HG02798 (cell line): ENCODE results near the gene DCTD.

Experiments
- ATAC-seq: cut with Tn5 transposase; IDR thresholded peaks from one replicate; pipeline ENCODE4 v1.9.1; 2021; ENCODE audit warnings: mild to moderate bottlenecking; ENCODE audit not compliant: unreplicated experiment, poor library complexity

Gene DCTD

GRCh38 chr4:182875453-182876405 is 41.5 kb downstream of the DCTD start:
- ATAC-seq, result no peak

GRCh38 chr4:182874797-182875345 is 42.3 kb downstream of the DCTD start:
- no peak for ATAC-seq

DNA sequence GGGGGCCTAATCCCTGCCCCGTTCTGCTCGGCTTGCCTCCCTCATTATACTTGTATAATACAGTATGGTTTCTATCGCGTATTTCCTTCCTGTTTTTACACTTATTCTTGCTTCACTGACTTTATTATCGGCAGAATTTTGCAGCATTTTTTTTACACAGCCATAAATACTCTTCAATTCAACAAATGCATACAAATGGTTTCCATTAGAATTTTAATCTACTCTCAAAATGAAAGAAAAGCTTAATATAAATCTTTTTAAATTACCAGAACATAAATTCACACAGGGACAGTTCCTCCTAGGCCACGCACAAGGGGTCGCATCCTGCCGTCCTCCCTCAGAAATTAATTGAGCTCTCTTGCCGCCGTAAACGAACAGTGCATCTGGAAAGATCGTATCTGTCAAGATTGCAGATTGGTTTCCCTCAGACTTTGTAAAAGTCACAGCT is 42.9 kb downstream of the DCTD start:
- ATAC-seq, result no peak

GRCh38 chr4:182873726-182874125 is 43.5 kb downstream of the DCTD start:
- ATAC-seq, result no peak

GRCh38 chr4:182873289-182873688 is 43.9 kb downstream of the DCTD start:
- no peak for ATAC-seq

DNA sequence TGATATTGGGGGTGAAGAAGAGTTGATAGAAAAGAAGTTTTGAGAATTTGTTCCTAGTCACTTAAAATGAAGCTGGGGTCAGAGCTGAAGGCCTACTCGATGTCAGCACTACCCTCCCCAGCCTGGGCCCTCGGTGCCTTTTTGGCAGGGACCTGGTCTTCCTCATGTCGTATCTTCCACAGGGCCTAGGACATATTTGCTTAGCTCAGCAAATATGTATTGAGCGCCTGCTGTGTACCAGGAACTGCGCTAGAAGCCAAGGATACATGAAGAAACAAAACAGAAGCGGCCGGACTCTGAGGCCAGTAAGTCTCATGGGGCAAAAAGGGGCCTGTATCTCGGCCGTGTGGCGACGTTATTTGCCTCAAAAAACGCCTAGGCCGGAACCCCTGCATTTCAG is 44.3 kb downstream of the DCTD start:
- no peak for ATAC-seq

GRCh38 chr4:182871616-182872015 is 45.6 kb downstream of the DCTD start:
- ATAC-seq, result no peak

DNA sequence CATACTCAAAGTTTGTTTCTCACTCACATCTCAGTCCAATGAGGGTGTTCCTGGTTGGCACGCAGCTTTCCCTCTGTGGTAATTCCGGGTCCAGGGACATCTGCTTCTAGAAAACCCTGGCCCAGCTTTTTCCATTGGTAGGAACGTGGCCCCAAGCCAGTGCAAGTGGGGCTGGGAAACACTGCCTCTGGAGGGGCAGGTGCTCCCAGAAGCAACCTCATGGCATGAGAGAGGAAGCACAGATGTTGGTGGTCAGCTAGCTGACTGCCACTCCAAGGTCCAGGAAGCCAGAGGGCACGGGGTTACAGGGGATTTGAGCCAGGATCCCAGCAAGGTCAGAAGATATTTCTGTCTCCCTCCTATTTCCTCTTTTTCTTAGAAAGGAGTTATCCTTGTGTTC is 47.5 kb downstream of the DCTD start:
- ATAC-seq, result no peak

DNA sequence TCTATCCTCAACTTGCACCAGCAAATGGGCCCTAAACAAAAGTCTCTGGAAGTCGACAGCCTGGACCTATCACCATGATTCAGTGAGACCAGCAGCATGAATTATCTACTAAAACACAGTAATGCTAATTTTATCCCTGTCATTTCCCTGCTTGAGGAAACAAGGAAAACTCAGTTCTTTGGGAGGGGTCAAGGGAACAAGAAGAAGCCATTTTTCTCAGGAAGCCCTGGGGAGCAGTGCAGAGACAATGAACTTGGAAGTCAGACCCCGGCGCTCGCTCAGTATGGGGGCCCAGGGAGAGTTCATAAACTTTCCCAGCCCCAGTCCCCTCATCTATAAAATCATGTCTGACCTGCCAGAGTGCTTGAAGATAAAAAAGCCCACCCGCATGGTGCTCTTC is 50.4 kb downstream of the DCTD start:
- ATAC-seq, result no peak

GRCh38 chr4:182863501-182863900 is 53.7 kb downstream of the DCTD start:
- no peak for ATAC-seq

GRCh38 chr4:182862921-182863320 is 54.3 kb downstream of the DCTD start:
- ATAC-seq, result no peak

DNA sequence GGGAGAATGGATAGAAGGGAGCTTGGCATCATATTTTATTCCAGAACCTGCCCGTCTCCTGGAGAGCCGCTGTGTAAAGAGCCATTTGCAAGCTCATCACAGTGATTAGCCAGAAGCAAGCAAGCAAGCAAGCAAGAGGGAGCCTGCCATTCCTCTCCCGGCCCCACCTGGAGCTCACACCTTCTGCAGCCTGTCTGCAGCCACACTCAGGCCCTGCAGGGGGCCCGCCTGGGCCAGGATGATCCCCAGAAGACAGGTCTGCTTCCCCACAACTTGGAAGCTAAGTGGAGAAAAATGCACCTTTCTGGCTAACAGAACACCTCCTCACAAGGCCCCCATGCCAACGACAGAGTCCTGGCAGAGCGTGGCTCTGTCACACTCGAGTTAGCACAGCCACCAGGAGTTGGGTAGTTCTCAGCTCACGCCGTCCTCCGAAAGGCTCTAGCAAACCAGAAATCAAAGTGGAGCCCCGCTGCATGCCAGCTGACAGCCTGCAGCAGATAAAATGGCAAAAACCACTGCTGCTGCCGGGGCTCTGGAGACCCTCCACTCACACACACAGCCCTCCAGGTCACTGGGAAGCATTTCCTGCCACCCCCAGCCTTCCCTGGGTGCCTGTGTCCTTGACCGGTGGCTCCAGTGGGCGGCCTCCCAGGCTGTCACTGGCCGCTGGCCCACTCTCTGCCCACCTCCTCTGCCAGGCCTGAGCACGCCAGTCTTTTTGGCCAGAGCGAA is 54.9 kb downstream of the DCTD start:
- no peak for ATAC-seq

DNA sequence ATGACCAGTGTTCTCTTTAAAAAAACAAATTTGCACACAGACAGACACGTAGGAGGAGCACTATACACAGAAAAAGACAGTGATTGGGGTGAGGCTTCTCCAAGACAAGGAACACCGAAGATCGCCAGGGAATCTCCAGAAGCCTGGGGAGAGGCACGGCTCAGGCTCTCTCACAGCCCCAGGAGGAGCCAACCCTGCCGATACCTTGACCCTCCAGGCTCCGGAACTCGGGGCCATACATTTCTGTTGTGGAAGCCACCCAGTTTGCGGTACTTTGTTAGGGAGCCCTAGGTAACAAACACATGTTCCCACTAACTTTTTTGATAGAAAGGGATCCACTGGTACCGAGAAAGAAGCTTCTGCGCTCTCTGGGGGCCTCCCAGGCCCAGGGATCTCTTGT is 55.8 kb downstream of the DCTD start:
- no peak for ATAC-seq

DNA sequence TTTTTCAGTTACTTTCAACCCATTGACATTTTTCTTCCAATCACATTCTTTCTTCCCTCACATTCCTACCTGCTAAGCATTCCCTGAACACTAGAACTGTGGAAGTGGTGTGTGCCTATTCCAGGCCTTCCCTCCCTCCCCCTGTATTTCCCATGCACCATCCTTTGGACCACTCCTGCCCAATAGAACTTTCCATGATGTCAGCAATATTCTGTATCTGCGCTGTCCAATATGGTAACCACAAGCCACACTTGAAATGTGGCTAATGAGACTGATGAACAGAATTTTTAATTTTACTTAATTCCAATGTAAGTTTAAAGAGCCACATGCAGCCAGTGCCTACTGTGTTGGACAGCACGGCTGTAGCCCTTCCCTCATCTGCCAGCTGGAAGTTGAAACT is 57.5 kb downstream of the DCTD start:
- no peak for ATAC-seq

- ATAC-seq, result no peak
These were observed 58.5 kb downstream of the DCTD start for GRCh38 chr4:182858711-182859110.

DNA sequence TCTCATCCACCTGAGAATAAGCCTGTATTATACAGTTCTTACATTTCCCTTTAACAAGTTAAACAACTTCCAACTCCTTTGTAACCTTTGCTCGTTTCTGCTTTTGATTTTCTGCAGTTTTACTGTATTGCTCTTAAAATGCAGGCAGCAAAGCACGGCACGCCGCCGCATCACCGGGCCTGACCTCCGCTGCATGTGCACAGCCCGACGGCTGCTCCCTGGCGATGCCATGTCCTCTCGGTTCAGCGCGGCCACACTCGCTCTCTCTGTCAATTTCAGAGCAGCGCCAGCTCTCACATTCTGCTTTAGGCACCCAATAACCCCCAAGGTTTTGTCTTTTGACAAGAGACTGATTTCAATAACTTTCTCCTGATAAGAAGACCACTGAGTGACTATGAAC is 60.3 kb downstream of the DCTD start:
- no peak for ATAC-seq

GRCh38 chr4:182855877-182856276 is 61.3 kb downstream of the DCTD start:
- ATAC-seq, result no peak

GRCh38 chr4:182855312-182855711 is 61.9 kb downstream of the DCTD start:
- ATAC-seq, result no peak

GRCh38 chr4:182854466-182854865 is 62.7 kb downstream of the DCTD start:
- no peak for ATAC-seq

- no peak for ATAC-seq
These were observed 63.4 kb downstream of the DCTD start for GRCh38 chr4:182853731-182854330.

- ATAC-seq, result no peak
These were observed 68.5 kb downstream of the DCTD start for GRCh38 chr4:182848685-182849084.
